Fibroblast of pulmonary artery (primary cell): ENCODE data around the gene NCKAP5.

Experiments
- DNase-seq: peaks from one replicate; pipeline ENCODE4 v3.0.0-alpha.2; 2010; ENCODE audit warnings: low read depth
- H3K4me3 ChIP-seq: replicated peaks from 2 replicates; pipeline ENCODE4 v1.5.1; 2011; ENCODE audit warnings: low read depth, mild to moderate bottlenecking, control low read depth, low read length, moderate library complexity
- CTCF ChIP-seq: IDR thresholded peaks from 2 replicates; pipeline ENCODE4 v1.5.1; 2011; ENCODE audit warnings: mild to moderate bottlenecking, control low read depth, low read length, inconsistent platforms; ENCODE audit errors: missing control alignments

Gene NCKAP5

GRCh38 chr2:133040170-133040569 is 528.1 kb downstream of the NCKAP5 start:
- no peak overlapping the region for H3K4me3 ChIP-seq
- TF ChIP-seq CTCF, result no peak
- DNase-seq, result no peak

DNA sequence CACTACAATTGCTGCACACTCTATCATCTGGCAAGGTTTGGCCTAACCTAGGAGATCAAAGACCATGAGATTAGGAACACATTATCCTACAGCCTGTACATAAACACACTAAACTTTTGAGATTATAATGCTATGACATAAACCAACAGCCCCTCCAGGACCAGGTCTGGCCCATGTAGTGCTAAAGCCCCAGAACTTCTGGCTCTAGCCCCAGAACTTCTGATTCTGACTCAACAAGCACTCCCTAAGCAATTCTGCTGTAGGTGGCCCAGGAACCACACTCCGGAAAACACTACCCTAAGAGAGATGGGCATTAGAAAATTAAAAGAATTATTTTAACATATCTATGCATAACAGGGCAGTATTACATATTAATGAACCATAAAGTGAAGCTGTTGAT is 528.7 kb downstream of the NCKAP5 start:
- no peak overlapping the region for H3K4me3 ChIP-seq
- no peak for DNase-seq
- TF ChIP-seq CTCF, result no peak

DNA sequence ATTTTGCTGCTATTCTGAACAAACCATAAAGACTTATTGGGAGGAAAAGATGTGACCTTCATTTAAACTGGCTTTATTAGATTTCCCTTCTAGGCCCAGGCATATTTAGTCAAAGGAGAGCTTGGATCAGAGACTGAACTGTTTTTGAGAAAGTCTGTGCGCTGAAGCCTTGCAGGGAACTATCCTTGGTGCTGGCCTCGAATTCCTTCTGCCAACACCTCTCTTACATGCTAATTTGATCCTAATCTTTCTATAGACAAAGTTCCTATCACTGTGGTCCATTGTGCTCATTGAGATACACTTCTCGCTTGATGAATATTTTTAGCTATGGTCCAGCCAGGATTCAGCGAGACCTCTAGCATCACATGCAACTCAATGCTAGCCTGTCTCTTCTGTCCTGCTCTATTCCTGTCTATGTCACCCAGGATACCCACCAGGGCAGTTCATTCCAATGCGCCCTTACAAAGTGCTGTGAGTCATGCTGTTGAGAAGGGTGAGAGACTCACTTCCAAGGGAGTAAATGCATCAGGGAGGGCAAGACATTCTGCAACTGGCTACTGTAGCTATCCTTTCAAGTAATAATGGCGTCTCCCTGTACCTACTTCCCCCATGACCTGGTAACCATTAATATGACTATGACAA is 541.6 kb downstream of the NCKAP5 start:
- H3K4me3 ChIP-seq, result no peak overlapping the region
- no peak for TF ChIP-seq CTCF
- peak; percentile 11 for DNase-seq

- no peak for TF ChIP-seq CTCF
- DNase-seq, result no peak
- H3K4me3 ChIP-seq, result no peak overlapping the region
Observed at GRCh38 chr2:133025004-133025403, 543.3 kb downstream of the NCKAP5 start.

DNA sequence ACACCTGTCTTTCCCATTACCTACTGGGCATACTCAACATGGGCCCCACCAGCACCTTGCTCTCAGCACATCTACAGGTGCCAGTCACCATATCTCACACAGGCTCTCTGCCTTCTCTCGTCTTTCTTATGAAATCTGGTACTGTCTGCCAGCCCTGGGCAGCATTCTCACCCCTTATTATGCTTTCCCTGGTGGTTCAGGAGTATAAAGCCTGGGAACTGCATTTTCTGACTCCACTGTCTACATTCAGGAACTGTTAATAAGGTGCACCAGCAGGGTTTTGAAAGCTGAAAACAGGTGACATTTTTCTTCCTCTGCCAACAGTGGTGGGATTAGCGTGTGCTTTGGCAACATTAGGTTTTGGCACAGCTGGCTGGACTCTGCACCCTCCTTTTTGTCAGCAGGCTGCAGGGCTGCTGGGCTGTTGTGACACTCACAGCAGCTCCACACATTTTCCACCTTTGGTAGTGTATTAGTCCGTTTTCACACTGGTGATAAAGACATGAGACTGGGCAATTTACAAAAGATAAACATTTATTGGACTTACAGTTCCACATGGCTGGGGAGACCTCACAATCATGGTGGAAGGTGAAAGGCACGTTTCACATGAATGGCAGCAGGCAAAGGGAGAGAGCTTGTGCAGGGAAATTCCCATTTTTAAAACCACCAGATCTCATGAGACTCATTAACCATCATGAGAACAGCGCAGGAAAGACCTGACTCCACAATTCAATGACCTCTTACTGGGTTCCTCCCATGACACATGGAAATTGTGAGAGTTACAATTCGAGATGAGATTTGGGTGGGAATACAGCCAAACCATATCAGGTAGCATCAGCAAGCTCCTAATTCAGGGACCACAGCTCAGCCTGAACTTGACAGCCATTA is 555.2 kb downstream of the NCKAP5 start:
- H3K4me3 ChIP-seq, result no peak overlapping the region
- DNase-seq, result no peak
- TF ChIP-seq CTCF, result no peak

GRCh38 chr2:133004623-133005022 is 563.6 kb downstream of the NCKAP5 start:
- DNase-seq, result no peak
- no peak for TF ChIP-seq CTCF
- H3K4me3 ChIP-seq, result no peak overlapping the region
